Pericardium fibroblast (primary cell): ENCODE measurements around the gene AKIRIN1. TPM values are rescaled to one million over a fixed set of nuclear protein-coding genes. Genes with fewer than 3 reads are reported as not detected.

Experiments used
- total RNA-seq: library from RNA; depleted of rRNA; stranded (reverse); fragments of >200 nt; gene quantifications from 2 replicates; pipeline ENCODE4 v1.2.3, GENCODE V29; 2015

AKIRIN1 gene
- 40.3 and 49.5 TPM in 2 replicates for total RNA-seq

GRCh38 chr1:38990738-38991637, at the start of gene AKIRIN1:
Gene AKIRIN1, plus strand, starts transcription at chr1:38991276. Its CDS starts 105 bp downstream, at chr1:38991381.

GRCh38 chr1:38941527-38942019, 49.5 kb upstream of the AKIRIN1 start, which contains the start of gene RHBDL2:
Gene RHBDL2, minus strand, starts transcription at chr1:38941830. Its CDS starts 22,618 bp downstream, at chr1:38919212.

GRCh38 chr1:39026051-39026865, 35.2 kb downstream of the AKIRIN1 start, which contains the start of gene NDUFS5:
Gene NDUFS5, plus strand, starts transcription at chr1:39026350. Its CDS starts 2,375 bp downstream, at chr1:39028725.

Other genes with a start within 250 kb of the AKIRIN1 start
- gene RRAGC, start 131.5 kb upstream of the AKIRIN1 start, total RNA-seq, result 17.2 and 19.9 TPM in 2 replicates
- 7.7 and 12.5 TPM in 2 replicates for gene MYCBP, start 117.9 kb upstream of the AKIRIN1 start, total RNA-seq
- gene GJA9, start 109.7 kb upstream of the AKIRIN1 start, total RNA-seq, result not detected in 2 replicates
- under 0.01 TPM in 1 of 2 replicates, not detected in the other for gene RHBDL2, start 49.4 kb upstream of the AKIRIN1 start, total RNA-seq
- gene NDUFS5, start 35.1 kb downstream of the AKIRIN1 start, total RNA-seq, result 275 and 311 TPM in 2 replicates
- 100 and 113 TPM in 2 replicates for gene MACF1, start 213.4 kb downstream of the AKIRIN1 start, total RNA-seq